OCI-M2 (cell line): ENCODE results near the gene TP53BP1.

Source experiments
- DNase-seq: peaks from one replicate; lab custom pipeline; 2025; ENCODE audit not compliant: unreplicated experiment; lab: John Stamatoyannopoulos, UW

TP53BP1 gene

GRCh38 chr15:43370310-43370974, 122.5 kb downstream of the TP53BP1 start:
- no peak for DNase-seq

- DNase-seq, result no peak
Measured at GRCh38 chr15:43361313-43361903, 131.5 kb downstream of the TP53BP1 start.

DNA sequence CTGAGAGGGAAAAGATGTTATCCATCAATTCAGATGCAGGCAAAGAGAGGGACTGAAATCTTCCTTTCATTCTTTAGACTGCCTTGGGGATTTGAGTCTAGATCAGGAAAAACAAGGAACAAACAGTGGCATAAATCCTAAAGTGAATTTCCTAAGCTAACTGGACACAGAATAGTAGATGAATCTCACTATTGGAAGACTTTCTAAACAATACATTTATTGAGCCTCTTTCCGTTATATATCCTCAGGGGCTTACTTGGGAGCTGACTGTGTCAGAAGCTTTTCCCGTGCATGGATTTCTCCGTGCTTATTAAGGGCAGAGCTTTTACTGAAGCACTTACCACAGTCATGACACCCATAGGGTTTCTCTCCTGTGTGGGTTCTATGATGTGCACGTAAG, 132.1 kb downstream of the TP53BP1 start:
- DNase-seq, result no peak
